Thyroid gland (tissue), 4 donors: ENCODE data around the gene PORCN. TPM values are rescaled to one million over a fixed set of nuclear protein-coding genes. Genes with fewer than 3 reads are reported as not detected.

Experiments used
- DNase-seq, 2 donors: peaks; one replicate each; pipeline ENCODE4 v3.0.0-alpha.2; 2019
- H3K27ac ChIP-seq, 3 donors: fragments of 200-600 bp; sonication (generic); 1 replicate in 2 of 3; 2 replicates in 1 of 3; pipeline ENCODE4 v1.5.1; 2016 to 2019; ENCODE audit warnings: mild to moderate bottlenecking in 1 of 3, moderate library complexity in 1 of 3
- H3K27me3 ChIP-seq: fragments of 200-600 bp; sonication (generic); one replicate; pipeline ENCODE4 v1.5.1; 2019
- H3K36me3 ChIP-seq, 2 donors: fragments of 200-600 bp; sonication (generic); one replicate each; pipeline ENCODE4 v1.5.1; 2016 to 2019
- H3K4me1 ChIP-seq, 2 donors: fragments of 200-600 bp; sonication (generic); one replicate each; pipeline ENCODE4 v1.5.1; 2017 to 2019
- H3K4me3 ChIP-seq, 3 donors: fragments of 200-600 bp; sonication (generic); replicated peaks in 1 of 3; 1 replicate in 2 of 3; 2 replicates in 1 of 3; pipeline ENCODE4 v1.5.1; 2016; ENCODE audit warnings: mild to moderate bottlenecking in 1 of 3
- H3K9me3 ChIP-seq: fragments of 200-600 bp; sonication (generic); one replicate; pipeline ENCODE4 v1.5.1; 2017
- CTCF ChIP-seq, 6 experiments: fragments of 200-600 bp in 3 of 6; fragments of 450-650 bp in 3 of 6; sonication (generic) in 3 of 6; IDR thresholded peaks; one replicate each; pipeline ENCODE4 v1.5.1; 2016 to 2019; ENCODE audit warnings: antibody characterized with exemption in 6 of 6, mild to moderate bottlenecking in 2 of 6, inconsistent platforms in 1 of 6, moderate library complexity in 1 of 6
- POLR2A ChIP-seq, 2 donors: fragments of 450-650 bp; IDR thresholded peaks; one replicate each; pipeline ENCODE4 v1.6.1; 2017; ENCODE audit warnings: antibody characterized with exemption in 2 of 2, mild to moderate bottlenecking in 2 of 2, moderate library complexity in 1 of 2
- WGBS, 2 donors: methylation state at CpG; one replicate each; pipeline ENCODE4 v1.1.5; 2017; 5-methylcytosine and 5-hydroxymethylcytosine counted together
- intact Hi-C: fragments of 100-400 bp; cut with DNase I; formaldehyde crosslinking; loops from one replicate; pipeline ENCODE4 v1.15.1; 2023
- total RNA-seq, 4 donors: library from RNA; depleted of rRNA; stranded (reverse); fragments of >200 nt; gene quantifications; one replicate each; pipeline ENCODE4 v1.2.3, GENCODE V29; 2016

PORCN gene
- total RNA-seq, 4 donors from 2014 or later: 14.5 to 36.4 (median 21.4) TPM

GRCh38 chrX:48475296-48475695, 33.5 kb upstream of the PORCN start:
- intact Hi-C loops: no loop called here

GRCh38 chrX:48475774-48476577, 32.8 kb upstream of the PORCN start, which contains the start of gene FTSJ1:
Gene FTSJ1, plus strand, starts transcription at chrX:48476199. Its CDS starts 1,849 bp downstream, at chrX:48478048.
- intact Hi-C loops: no loop called here
- Histone ChIP-seq H3K4me3 (peak within 1 kb of the TSS; percentile 42 to 65 (median 58)), H3K9me3 (no peaks in the 10 kb centered on the region), H3K27me3 (no peaks in the 10 kb centered on the region), H3K4me1 (peaks cover 0 to 3% of the 10 kb centered on the region in 2 donors), H3K36me3 (peaks cover 0 to under 1% of the 10 kb centered on the region in 2 donors), H3K27ac (peak within 1 kb of the TSS; percentile 65 to 71 (median 65))
- DNase-seq: peak; percentile 87
- 0% methylated on average over 17 to 34 of the region's 75 CpGs for WGBS, 2 donors
- TF ChIP-seq CTCF (IDR thresholded peaks at IDR 0.05) (no peak), POLR2A (IDR thresholded peaks at IDR 0.05) (peak in 1 of 2 donors; percentile 58)

More at GRCh38 chrX:48475296-48475695, 33.5 kb upstream of the PORCN start:
- no peaks in the 10 kb centered on the region for H3K9me3 ChIP-seq
- peak overlapping the region in 1 of 3 donors; percentile 71 for H3K27ac ChIP-seq
- 1 to 4% methylated on average over 5 of the region's 5 CpGs for WGBS, 2 donors
- H3K36me3 ChIP-seq: no peaks in the 10 kb centered on the region
- DNase-seq: no peak
- peak overlapping the region in 1 of 3 donors; percentile 58 for H3K4me3 ChIP-seq
- no peak for TF ChIP-seq CTCF (IDR thresholded peaks at IDR 0.05)
- TF ChIP-seq POLR2A (IDR thresholded peaks at IDR 0.05): no peak
- H3K4me1 ChIP-seq: peaks cover 0 to 3% of the 10 kb centered on the region in 2 donors
- H3K27me3 ChIP-seq: no peaks in the 10 kb centered on the region

GRCh38 chrX:48476919-48477318, 31.9 kb upstream of the PORCN start:
- H3K27ac ChIP-seq: peak overlapping the region in 1 of 3 donors; percentile 65
- no peaks in the 10 kb centered on the region for H3K27me3 ChIP-seq
- peak overlapping the region in 1 of 3 donors; percentile 58 for H3K4me3 ChIP-seq
- no peaks in the 10 kb centered on the region for H3K9me3 ChIP-seq
- peaks cover 0 to 3% of the 10 kb centered on the region in 2 donors for H3K4me1 ChIP-seq
- TF ChIP-seq POLR2A (IDR thresholded peaks at IDR 0.05) (no peak), CTCF (IDR thresholded peaks at IDR 0.05) (no peak)
- WGBS, 2 donors: 54 to 60% methylated on average over 4 of the region's 4 CpGs
- intact Hi-C loops: no loop called here
- DNase-seq: no peak
- peaks cover 5 to 8% of the 10 kb centered on the region in 2 donors for H3K36me3 ChIP-seq

- intact Hi-C loops: no loop called here
- Histone ChIP-seq H3K27ac (no peak overlapping the region), H3K4me3 (no peak overlapping the region), H3K9me3 (no peaks in the 10 kb centered on the region), H3K27me3 (no peaks in the 10 kb centered on the region), H3K36me3 (peaks cover 5 to 12% of the 10 kb centered on the region in 2 donors), H3K4me1 (peaks cover 0 to 3% of the 10 kb centered on the region in 2 donors)
- DNase-seq: no peak
- TF ChIP-seq POLR2A (IDR thresholded peaks at IDR 0.05) (no peak), CTCF (IDR thresholded peaks at IDR 0.05) (no peak)
- WGBS, 2 donors: 92% methylated on average over 4 to 5 of the region's 19 CpGs
Observed at GRCh38 chrX:48477960-48478755, 30.6 kb upstream of the PORCN start.
